Activated naive CD8-positive, alpha-beta T cell treated with anti-CD3 and anti-CD28 coated beads for 36 hours (primary cell): ENCODE results near the gene MSI1. TPM values are rescaled to one million over a fixed set of nuclear protein-coding genes. Genes with fewer than 3 reads are reported as not detected.
A peak's percentile ranks its signal among the peaks of the same experiment; 100 is the strongest.

ENCODE experiments used
- DNase-seq: peaks from one replicate; pipeline ENCODE4 v3.0.0; 2021
- H3K27ac Mint-ChIP-seq: one replicate; pipeline ENCODE4 v1.8.0; 2022; ENCODE audit warnings: mild to moderate bottlenecking, moderate library complexity, mixed read lengths
- H3K27me3 Mint-ChIP-seq: one replicate; pipeline ENCODE4 v1.8.0; 2022; ENCODE audit warnings: mild to moderate bottlenecking, mixed read lengths
- H3K36me3 Mint-ChIP-seq: one replicate; pipeline ENCODE4 v1.8.0; 2021; ENCODE audit warnings: mild to moderate bottlenecking, mixed read lengths
- H3K4me1 Mint-ChIP-seq: one replicate; pipeline ENCODE4 v1.8.0; 2021; ENCODE audit warnings: mixed read lengths
- H3K4me3 Mint-ChIP-seq: one replicate; pipeline ENCODE4 v1.8.0; 2022; ENCODE audit warnings: mild to moderate bottlenecking, moderate library complexity, mixed read lengths
- H3K9me3 Mint-ChIP-seq: one replicate; pipeline ENCODE4 v1.8.0; 2022; ENCODE audit warnings: mixed read lengths
- total RNA-seq, 2 experiments: library from RNA; stranded (reverse); gene quantifications; one replicate each; pipeline ENCODE4 v1.2.3, GENCODE V29; 2021

MSI1 gene
- total RNA-seq, 2 experiments from 2014 or later = 0.60 to 1.7 TPM

DNA sequence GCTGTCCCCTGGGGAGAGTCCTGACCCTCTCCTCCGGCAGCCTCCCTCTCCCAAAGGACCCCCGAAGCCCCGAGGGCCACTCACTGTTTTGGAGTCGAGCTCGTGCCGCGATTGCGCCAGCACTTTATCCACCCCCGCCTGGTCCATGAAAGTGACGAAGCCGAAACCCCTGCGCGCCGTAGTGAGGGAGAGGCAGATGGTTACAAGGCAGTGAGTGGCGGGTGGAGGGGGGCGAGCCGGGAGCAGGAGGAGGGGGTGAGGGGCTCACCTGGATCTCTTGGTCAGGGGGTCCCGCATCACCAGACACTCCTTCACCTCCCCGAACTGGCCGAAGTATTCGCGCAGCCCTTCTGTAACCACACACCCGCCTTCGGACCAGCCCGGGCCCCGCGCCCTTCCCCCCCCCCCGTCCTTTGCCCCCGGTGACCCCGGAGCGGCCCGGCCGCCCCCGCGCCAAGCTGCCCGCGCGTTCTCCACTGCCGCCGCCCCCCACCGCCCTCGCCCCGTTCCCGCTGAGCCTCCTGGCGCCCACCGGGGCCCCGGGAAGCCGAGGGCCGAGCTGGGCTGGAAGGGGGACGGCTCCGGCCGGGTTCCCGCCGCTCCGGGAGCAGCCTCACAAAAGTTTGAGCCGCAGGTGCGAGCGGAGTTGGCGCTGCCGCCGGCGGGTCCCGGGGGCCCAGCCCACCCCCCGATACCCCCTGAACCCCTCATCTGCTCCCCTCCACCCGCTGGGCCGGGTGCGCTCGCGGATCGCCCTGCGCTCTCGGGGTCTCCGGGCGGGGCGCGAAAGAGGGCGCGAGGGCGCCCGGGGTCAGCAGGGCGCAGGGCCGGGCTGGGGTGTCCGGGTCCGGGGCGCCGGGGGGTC lies 808 bp downstream of the MSI1 start:
- peak; percentile 55 for DNase-seq
- no peaks in the 10 kb centered on the region for H3K36me3 Mint-ChIP-seq
- peaks cover 12% of the 10 kb centered on the region for H3K4me1 Mint-ChIP-seq
- no peaks in the 10 kb centered on the region for H3K9me3 Mint-ChIP-seq
- H3K27ac Mint-ChIP-seq = peak overlapping the region; percentile 38
- H3K27me3 Mint-ChIP-seq = peaks cover 80% of the 10 kb centered on the region
- peak overlapping the region; percentile 65 for H3K4me3 Mint-ChIP-seq

DNA sequence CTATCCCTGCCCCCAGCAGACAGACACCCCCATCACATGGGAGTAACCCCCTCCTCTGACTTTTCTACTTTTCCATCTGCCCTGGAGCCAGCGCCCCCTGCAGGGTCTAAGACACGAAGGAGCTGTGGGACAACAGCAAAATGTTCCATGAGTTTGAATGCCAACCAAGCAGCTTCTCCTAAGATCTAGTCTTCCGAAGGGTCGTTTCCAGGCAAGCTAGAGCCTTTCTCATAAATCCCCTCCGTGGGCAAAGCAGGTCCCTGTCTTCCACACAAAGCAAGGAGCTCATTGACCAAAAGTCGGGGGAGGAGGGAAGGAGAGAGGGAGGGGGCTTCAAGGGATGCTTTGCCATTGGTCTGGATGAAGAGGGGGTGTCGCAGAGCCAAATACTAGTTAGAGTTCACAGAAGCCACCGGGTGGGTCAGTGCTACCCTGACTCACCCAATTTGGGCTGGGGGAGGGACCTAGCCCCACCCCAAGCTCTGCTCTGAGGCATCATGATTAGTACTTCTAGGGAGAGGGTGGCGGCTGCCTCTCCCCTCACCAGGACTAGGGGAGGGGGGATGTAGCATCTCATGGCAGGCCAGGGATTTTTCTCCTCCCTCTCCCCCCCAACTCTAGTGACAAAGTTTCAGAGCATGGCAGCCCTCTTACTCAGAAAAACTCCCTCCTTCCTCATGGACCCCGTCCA lies 1.6 kb downstream of the MSI1 start:
- no peaks in the 10 kb centered on the region for H3K9me3 Mint-ChIP-seq
- peaks cover 80% of the 10 kb centered on the region for H3K27me3 Mint-ChIP-seq
- DNase-seq = no peak
- no peaks in the 10 kb centered on the region for H3K36me3 Mint-ChIP-seq
- H3K4me1 Mint-ChIP-seq = peaks cover 12% of the 10 kb centered on the region
- H3K4me3 Mint-ChIP-seq = peak overlapping the region; percentile 65
- H3K27ac Mint-ChIP-seq = peak overlapping the region; percentile 38

DNA sequence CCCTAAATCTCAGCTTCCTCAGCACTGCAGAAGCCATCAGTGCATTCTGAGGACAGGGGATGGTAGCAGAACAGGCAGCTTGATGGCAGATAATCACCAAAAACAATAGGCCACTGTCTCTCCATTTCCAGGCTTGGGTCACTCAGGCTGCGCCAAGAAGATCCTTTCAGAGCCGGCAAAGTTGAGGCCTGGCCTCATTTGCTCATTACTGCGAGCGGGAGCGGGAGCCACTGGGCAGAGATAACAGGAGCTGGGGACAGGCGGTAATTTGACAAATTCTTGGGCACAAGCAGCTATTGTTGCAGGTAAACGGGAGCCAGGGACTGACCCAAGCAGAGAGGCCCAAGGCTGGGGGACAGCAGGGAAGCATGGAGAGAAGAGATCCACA lies 2.1 kb downstream of the MSI1 start:
- H3K36me3 Mint-ChIP-seq = no peaks in the 10 kb centered on the region
- H3K27ac Mint-ChIP-seq = no peak overlapping the region
- peaks cover 81% of the 10 kb centered on the region for H3K27me3 Mint-ChIP-seq
- no peak for DNase-seq
- no peak overlapping the region for H3K4me3 Mint-ChIP-seq
- H3K9me3 Mint-ChIP-seq = no peaks in the 10 kb centered on the region
- H3K4me1 Mint-ChIP-seq = peaks cover 12% of the 10 kb centered on the region

DNA sequence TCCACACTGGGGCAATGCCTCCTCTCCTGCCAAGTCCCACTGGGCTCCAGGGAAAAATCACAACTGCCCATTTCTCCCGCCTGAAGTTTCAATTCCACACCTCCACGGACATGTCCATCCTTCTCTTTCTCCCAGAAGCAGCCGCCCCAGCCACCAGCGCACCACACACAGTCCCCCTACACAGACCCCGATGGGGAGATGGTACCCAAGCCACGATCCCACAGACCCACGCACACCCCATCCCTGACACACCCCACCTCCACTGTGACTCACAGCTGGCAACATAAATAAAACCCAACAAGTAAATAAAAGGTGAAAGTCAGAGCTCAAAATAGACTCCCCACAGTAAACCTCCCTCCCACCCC lies 2.6 kb downstream of the MSI1 start:
- H3K27me3 Mint-ChIP-seq = peaks cover 79% of the 10 kb centered on the region
- H3K27ac Mint-ChIP-seq = no peak overlapping the region
- H3K4me3 Mint-ChIP-seq = no peak overlapping the region
- H3K4me1 Mint-ChIP-seq = peaks cover 12% of the 10 kb centered on the region
- H3K9me3 Mint-ChIP-seq = no peaks in the 10 kb centered on the region
- H3K36me3 Mint-ChIP-seq = no peaks in the 10 kb centered on the region
- no peak for DNase-seq

DNA sequence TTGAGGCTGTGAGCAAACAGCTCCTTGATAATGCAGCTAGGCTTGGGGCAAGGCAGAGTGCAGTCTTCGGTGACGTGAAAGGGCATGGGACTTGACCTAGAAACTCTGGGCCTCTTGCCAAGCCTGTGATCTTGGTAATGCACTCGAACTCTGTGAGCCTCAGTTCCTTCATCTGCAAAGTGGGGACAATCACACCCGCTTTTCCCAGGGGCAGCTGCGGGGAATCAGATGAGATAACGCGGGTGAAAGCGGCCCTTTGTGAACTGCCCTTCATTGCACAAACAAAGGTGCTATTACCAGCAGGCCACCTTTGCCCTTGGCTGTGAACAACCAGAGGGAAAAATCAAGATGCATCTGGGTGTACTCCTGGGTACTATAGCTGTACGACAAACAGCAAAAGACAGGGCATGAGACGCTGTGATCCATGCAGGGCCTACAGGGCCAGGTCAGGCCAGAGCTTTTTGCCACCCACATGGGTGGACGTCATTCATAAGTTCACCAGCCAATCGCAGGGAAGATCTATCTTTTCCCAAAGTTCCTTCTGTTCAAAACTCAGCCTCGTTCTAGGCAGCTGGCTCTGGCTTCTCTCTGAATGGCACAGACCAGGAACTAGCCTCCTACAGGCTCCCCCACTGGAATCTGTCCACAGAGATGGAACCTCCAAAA lies 3.2 kb downstream of the MSI1 start:
- H3K4me3 Mint-ChIP-seq = no peak overlapping the region

DNA sequence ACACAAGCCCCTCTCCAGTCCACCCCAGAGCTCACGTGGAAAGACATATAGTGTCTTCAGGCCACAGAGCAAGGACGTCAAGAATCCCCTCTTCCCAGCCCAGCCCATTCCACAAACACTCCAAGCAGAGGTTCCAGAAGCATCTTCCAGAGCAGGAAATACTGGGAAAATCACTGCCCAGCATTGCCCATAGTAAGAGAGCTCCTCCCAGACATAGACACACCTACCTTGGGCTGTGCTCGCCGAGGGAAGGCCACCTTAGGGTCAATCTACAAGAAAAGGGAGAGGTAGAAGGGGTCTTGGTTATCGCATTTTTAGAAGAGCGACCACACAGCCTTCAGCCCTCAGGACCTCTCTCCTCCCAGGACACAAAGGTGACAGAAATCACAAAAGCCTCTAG lies 4.5 kb downstream of the MSI1 start:
- H3K27ac Mint-ChIP-seq = no peak overlapping the region
- no peak overlapping the region for H3K4me3 Mint-ChIP-seq
- DNase-seq = no peak
- no peaks in the 10 kb centered on the region for H3K36me3 Mint-ChIP-seq
- H3K9me3 Mint-ChIP-seq = no peaks in the 10 kb centered on the region
- peaks cover 79% of the 10 kb centered on the region for H3K27me3 Mint-ChIP-seq
- peaks cover 3% of the 10 kb centered on the region for H3K4me1 Mint-ChIP-seq

More for the DNA sequence above, 3.2 kb downstream of the MSI1 start:
- DNase-seq = no peak
- Mint-ChIP-seq H3K27ac (no peak overlapping the region), H3K9me3 (no peaks in the 10 kb centered on the region), H3K4me1 (peaks cover 12% of the 10 kb centered on the region), H3K27me3 (peaks cover 79% of the 10 kb centered on the region), H3K36me3 (no peaks in the 10 kb centered on the region)

DNA sequence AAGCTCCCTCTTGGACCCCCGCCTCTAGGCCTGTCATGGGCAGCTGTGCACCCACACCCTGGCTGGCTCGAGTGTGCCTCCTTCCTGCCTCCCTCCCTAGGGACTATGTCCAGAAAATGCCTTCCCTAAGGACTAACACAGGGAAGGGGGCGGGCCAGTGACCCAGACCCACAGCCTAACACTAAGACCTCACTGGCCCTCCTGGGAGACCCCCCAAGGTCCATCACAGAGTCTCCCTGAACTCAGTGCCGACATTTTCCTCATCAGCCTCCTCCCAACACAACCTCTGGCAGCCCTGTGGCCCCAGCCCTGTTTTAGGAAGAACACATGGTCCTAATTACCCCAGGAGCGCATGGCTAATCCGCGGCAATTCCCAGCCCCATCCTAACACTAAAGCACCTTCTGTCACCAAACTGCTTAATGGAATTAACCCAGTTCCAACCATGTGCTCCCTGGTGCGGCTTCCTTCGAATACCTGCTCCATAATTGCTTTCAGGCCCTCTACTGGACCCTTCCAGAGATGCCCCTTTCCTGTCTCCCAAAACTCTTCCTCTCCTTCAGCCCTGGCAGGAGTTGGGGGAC lies 5.6 kb downstream of the MSI1 start:
- Mint-ChIP-seq H3K4me3 (no peak overlapping the region), H3K9me3 (no peaks in the 10 kb centered on the region)

DNA sequence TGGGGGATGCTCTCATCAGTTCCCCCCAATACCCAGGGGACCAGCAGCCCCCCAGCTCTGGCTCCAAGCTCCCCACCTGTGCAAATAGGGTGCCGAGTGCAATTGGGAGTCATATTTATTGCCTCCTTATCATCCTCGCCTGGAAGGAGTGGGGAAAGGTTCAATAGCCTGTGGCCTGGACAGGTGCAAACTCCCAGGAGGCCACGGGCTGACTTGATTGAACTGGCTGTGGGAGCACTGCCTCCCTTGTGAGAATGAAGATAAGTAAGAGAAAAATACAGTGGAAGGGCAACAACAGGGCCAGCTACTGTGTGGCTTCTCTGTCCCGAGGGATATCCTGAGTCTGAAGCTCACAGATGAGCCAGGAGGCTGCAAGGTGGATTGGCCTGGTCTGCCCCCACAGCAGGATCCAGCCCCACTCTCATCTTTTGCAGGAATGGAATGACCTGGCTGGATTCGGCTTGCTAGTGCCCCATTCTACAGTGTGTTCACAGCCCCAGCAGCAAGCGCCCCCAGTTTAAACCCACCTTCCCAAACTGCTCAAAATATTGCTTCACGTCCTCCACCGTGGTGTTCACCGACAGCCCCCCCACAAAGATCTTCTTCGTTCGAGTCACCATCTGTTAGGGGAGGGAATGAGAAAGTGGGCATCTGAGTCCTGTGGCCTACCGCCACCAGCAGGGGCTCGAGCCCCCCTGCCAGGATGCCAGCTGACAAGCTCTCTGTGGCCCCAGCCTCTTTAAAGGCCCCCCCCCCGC lies 6.3 kb downstream of the MSI1 start:
- Mint-ChIP-seq H3K27me3 (peaks cover 86% of the 10 kb centered on the region), H3K27ac (no peak overlapping the region), H3K4me1 (peaks cover 2% of the 10 kb centered on the region), H3K9me3 (no peaks in the 10 kb centered on the region), H3K4me3 (no peak overlapping the region), H3K36me3 (no peaks in the 10 kb centered on the region)
- no peak for DNase-seq

More for the DNA sequence above, 5.6 kb downstream of the MSI1 start:
- Mint-ChIP-seq H3K27ac (no peak overlapping the region), H3K36me3 (no peaks in the 10 kb centered on the region), H3K4me1 (peaks cover 2% of the 10 kb centered on the region), H3K27me3 (peaks cover 83% of the 10 kb centered on the region)
- no peak for DNase-seq

DNA sequence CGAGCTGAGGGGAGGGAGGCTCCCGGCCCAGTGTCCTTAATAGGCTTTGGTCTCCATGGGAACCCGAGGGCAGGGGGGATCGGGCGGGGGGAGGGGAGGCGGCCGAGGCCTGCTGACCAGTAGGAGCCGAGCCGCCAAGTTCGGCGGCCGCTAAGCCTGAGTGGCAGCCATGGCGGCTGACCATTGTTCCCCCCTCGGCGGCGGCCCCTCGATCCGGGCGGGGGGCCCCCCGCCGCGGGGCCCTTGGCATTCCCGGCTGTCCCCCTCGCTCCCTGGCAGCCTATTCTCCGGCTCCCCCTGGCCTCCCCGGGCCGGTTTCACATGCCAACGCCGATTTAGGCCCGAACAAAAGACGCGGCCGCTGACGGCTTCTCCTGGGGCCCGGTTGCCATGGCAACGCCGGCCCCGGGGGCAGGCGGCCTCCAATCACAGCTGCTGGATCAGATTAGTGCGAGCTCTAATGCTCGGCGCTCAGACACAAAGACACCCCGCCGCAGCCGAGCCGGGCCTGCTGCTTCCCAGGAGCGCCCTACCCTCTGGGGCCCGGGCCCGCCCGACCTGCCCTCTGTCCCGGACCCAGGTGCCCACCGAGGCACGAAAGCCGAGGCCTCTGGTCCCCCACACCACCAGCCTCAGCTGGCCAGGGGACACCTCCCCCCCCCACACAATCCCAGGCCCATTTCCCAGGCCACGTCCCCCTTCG lies 7.3 kb downstream of the MSI1 start:
- H3K4me1 Mint-ChIP-seq = no peaks in the 10 kb centered on the region
- no peaks in the 10 kb centered on the region for H3K9me3 Mint-ChIP-seq
- DNase-seq = peak; percentile 60
- peaks cover 86% of the 10 kb centered on the region for H3K27me3 Mint-ChIP-seq
- H3K27ac Mint-ChIP-seq = no peak overlapping the region
- no peak overlapping the region for H3K4me3 Mint-ChIP-seq
- no peaks in the 10 kb centered on the region for H3K36me3 Mint-ChIP-seq

DNA sequence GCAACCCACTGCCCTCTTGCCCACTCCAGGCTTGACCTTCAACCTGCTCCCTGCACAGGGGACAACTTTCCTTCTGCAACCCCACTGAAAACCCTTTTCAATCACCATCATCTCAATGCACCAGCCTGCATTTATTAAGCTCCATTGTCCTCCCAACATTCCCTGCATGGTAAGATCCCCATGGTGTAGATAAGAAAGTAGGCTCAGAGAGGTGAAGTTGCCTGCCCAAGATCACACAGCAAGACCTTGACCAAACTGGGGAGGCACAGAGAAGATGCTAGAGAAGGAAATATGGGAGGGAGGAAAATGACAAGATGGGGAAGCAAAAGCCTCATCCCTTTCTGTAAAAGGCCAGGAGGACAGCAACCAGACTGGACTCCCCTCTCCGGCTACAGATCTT lies 9.8 kb downstream of the MSI1 start:
- H3K27me3 Mint-ChIP-seq = peaks cover 72% of the 10 kb centered on the region
- H3K27ac Mint-ChIP-seq = no peak overlapping the region
- no peaks in the 10 kb centered on the region for H3K9me3 Mint-ChIP-seq
- no peak for DNase-seq
- no peaks in the 10 kb centered on the region for H3K36me3 Mint-ChIP-seq
- no peaks in the 10 kb centered on the region for H3K4me1 Mint-ChIP-seq
- H3K4me3 Mint-ChIP-seq = no peak overlapping the region

DNA sequence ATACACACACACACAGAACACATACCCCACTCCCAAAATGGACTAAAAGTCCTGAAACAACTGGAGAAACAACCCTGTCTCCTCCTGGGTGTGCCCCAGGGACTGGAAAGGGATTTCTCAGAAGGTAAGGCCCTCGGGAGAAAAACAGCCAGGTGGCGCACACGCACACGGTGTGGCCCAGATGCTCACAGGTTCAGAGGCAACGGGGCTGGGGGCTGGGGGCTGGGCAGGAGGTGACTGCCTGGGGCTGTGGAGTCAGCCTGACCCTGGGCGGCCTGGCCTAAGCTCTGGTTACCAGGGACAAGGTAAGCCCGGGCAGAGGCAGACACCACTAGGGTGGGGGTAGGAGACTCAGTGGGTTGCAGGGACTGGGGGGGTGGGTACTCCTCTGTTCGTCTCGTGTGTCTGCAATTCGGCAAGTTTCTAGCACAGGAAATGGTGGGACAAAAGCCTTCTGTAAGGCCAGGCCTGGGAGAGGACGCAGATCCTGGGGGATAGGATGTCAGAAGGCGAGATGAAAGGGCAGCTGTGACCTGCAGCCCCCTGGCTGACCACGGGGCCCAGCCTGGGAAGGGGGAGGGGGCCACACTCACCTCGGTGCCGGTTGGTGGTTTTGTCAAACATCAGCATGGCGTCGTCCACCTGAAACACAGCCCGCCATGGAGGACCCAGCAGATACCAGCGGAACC lies 10.4 kb downstream of the MSI1 start:
- no peak overlapping the region for H3K27ac Mint-ChIP-seq
- H3K4me1 Mint-ChIP-seq = no peaks in the 10 kb centered on the region
- H3K36me3 Mint-ChIP-seq = no peaks in the 10 kb centered on the region
- no peak overlapping the region for H3K4me3 Mint-ChIP-seq
- H3K9me3 Mint-ChIP-seq = no peaks in the 10 kb centered on the region
- no peak for DNase-seq
- H3K27me3 Mint-ChIP-seq = peaks cover 67% of the 10 kb centered on the region

DNA sequence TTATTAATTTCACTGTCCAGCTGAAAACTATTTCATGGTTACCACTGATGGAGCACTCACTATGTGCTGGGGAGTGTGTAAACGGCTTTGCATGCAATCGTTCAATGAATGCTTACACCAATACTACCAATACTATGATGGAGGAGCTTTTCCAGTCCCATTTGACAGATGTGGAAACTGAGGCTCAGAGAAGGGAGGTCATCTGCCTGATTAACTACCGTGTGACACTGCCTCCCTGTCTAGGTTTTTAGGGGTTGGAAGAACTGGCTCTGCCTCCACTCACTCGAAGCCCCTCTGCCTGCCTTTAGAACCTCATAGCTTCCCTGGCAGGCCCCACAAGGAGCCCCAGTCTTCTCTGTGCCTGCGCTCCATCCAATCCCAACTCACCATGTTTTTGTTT lies 11.9 kb downstream of the MSI1 start:
- H3K27me3 Mint-ChIP-seq = peaks cover 52% of the 10 kb centered on the region
- no peaks in the 10 kb centered on the region for H3K36me3 Mint-ChIP-seq
- no peak overlapping the region for H3K4me3 Mint-ChIP-seq
- no peak for DNase-seq
- no peaks in the 10 kb centered on the region for H3K9me3 Mint-ChIP-seq
- no peaks in the 10 kb centered on the region for H3K4me1 Mint-ChIP-seq
- H3K27ac Mint-ChIP-seq = no peak overlapping the region

DNA sequence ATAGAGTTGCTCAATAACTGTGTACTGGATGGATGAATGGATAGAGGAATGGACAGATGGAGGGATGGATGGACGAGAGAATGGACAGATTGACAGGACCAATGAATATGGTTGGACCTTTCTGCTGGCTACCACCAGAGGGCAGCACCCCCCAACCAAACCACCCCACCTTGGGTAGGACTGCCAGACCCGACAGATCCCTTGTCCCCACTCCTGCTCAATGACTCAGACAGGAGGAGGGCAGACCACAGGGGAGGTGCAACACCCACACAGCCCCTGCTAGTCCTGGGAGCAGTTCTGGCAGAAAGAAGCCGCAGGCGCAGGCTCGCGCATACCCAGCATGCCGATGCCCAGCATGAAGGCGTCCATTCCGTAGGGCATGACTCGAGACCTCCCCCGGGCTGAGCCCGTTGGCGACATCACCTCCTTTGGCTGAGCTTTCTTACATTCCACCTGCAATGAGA lies 12.4 kb downstream of the MSI1 start:
- Mint-ChIP-seq H3K4me1 (no peaks in the 10 kb centered on the region), H3K36me3 (no peaks in the 10 kb centered on the region), H3K4me3 (no peak overlapping the region), H3K27ac (no peak overlapping the region), H3K27me3 (peaks cover 47% of the 10 kb centered on the region), H3K9me3 (no peaks in the 10 kb centered on the region)
- peak; percentile 81 for DNase-seq
